Loucy (cell line): Measurements from ENCODE around the gene TMEM95.

Experiments
- H2AFZ ChIP-seq: fragments of 200-600 bp; sonication (generic); 2 replicates; pipeline ENCODE4 v1.6.0; 2016; ENCODE audit warnings: antibody characterized with exemption, mild to moderate bottlenecking, low read length, moderate library complexity
- H3F3A ChIP-seq: fragments of 200-600 bp; 2 replicates; pipeline ENCODE4 v1.6.0; 2016; ENCODE audit warnings: antibody characterized with exemption, low read depth, mild to moderate bottlenecking
- H3K27me3 ChIP-seq: fragments of 200-600 bp; sonication (generic); 2 replicates; pipeline ENCODE4 v1.6.1; 2014; ENCODE audit warnings: low read length, mild to moderate bottlenecking; ENCODE audit not compliant: insufficient read depth, poor library complexity, severe bottlenecking
- H3K36me3 ChIP-seq: fragments of 200-600 bp; sonication (generic); 2 replicates; pipeline ENCODE4 v1.6.1; 2016; ENCODE audit warnings: low read length; ENCODE audit not compliant: insufficient read depth
- H3K4me1 ChIP-seq: fragments of 200-600 bp; sonication (generic); 2 replicates; pipeline ENCODE4 v1.5.1; 2014; ENCODE audit warnings: low read length, mild to moderate bottlenecking; ENCODE audit not compliant: insufficient read depth, poor library complexity, severe bottlenecking
- H3K4me2 ChIP-seq: fragments of 200-600 bp; sonication (generic); 2 replicates; pipeline ENCODE4 v1.6.0; 2014; ENCODE audit warnings: antibody characterized with exemption, low read length, low read depth, mild to moderate bottlenecking; ENCODE audit not compliant: poor library complexity, severe bottlenecking
- H3K4me3 ChIP-seq: fragments of 200-600 bp; sonication (generic); 2 replicates; pipeline ENCODE4 v1.5.1; 2014; ENCODE audit warnings: low read length, mild to moderate bottlenecking, mixed read lengths; ENCODE audit not compliant: poor library complexity, severe bottlenecking
- H3K79me2 ChIP-seq: fragments of 200-600 bp; sonication (generic); 2 replicates; pipeline ENCODE4 v1.6.1; 2014; ENCODE audit warnings: low read length; ENCODE audit not compliant: insufficient read depth
- H3K9ac ChIP-seq: fragments of 200-600 bp; sonication (generic); 2 replicates; pipeline ENCODE4 v1.6.0; 2014; ENCODE audit warnings: mild to moderate bottlenecking, low read depth, low read length, moderate library complexity; ENCODE audit not compliant: poor library complexity, severe bottlenecking
- H3K9me2 ChIP-seq: fragments of 200-600 bp; sonication (generic); replicated peaks from 2 replicates; pipeline ENCODE4 v1.6.1; 2016; ENCODE audit warnings: low read depth, low read length, mixed read lengths
- H3K9me3 ChIP-seq: fragments of 200-600 bp; sonication (generic); 2 replicates; pipeline ENCODE4 v1.6.1; 2014; ENCODE audit warnings: mild to moderate bottlenecking, antibody characterized with exemption, low read length, low read depth; ENCODE audit not compliant: insufficient read depth
- H4K20me1 ChIP-seq: fragments of 200-600 bp; sonication (generic); 2 replicates; pipeline ENCODE4 v1.6.0; 2014; ENCODE audit warnings: antibody characterized with exemption, low read length, mild to moderate bottlenecking; ENCODE audit not compliant: insufficient read depth, poor library complexity, severe bottlenecking
- EZH2phosphoT487 ChIP-seq: fragments of 200-600 bp; IDR thresholded peaks from 2 replicates; pipeline ENCODE4 v1.6.1; 2018; ENCODE audit warnings: antibody characterized with exemption, mild to moderate bottlenecking, moderate library complexity, borderline replicate concordance
- TF ChIP-seq, protein P1 (sequence below): fragments of 200-600 bp; sonication (generic); conservative IDR thresholded peaks from 2 replicates; pipeline ENCODE4 v1.5.1; 2014; ENCODE audit warnings: mild to moderate bottlenecking, antibody characterized with exemption, low read length

TMEM95 gene

DNA sequence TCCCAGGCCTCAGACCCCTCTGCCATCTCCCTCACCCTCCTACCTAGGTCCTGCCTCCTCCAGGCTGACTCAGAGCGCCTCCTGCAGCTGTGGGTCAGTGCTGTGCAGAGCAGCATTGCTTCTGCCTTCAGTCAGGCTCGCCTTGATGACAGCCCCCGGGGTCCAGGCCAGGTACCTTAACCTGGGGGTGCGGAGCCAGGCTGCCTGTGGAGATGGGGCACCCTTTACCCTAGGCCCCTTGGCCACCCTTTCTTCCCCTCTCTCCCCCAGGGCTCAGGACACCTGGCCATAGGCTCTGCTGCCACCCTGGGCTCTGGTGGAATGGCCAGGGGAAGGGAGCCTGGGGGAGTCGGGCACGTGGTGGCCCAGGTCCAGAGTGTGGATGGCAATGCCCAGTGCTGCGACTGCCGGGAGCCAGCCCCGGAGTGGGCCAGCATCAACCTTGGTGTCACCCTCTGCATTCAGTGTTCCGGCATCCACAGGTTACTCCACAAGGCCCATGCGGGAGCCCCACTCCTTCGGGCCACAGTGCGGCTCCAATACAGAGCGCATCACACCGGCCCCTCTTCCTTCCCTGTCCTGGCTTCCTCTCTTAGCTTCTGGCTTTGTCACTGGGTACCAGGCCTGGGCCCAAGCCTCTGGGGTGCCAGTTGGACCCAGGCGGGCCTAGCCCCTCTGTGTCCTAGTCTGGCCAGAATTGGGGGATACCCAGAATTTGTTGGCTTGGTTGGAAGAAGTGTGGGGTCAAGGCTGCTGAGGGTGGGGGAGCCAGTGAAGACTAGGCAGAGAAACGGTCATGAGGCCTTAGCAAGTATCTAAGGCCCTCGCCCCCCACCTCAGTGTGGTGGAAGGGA lies 8.0 kb upstream of the TMEM95 start:
- H3K4me1 ChIP-seq, result no peaks in the 10 kb centered on the region
- TF ChIP-seq EZH2phosphoT487, result no peak
- TF ChIP-seq, protein P1, sequence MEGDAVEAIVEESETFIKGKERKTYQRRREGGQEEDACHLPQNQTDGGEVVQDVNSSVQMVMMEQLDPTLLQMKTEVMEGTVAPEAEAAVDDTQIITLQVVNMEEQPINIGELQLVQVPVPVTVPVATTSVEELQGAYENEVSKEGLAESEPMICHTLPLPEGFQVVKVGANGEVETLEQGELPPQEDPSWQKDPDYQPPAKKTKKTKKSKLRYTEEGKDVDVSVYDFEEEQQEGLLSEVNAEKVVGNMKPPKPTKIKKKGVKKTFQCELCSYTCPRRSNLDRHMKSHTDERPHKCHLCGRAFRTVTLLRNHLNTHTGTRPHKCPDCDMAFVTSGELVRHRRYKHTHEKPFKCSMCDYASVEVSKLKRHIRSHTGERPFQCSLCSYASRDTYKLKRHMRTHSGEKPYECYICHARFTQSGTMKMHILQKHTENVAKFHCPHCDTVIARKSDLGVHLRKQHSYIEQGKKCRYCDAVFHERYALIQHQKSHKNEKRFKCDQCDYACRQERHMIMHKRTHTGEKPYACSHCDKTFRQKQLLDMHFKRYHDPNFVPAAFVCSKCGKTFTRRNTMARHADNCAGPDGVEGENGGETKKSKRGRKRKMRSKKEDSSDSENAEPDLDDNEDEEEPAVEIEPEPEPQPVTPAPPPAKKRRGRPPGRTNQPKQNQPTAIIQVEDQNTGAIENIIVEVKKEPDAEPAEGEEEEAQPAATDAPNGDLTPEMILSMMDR, result no peak
- H3K4me3 ChIP-seq, result no peak overlapping the region
- H3K79me2 ChIP-seq, result peaks cover 3% of the 10 kb centered on the region; the same call in 1 of the 2 replicates
- H3F3A ChIP-seq, result no peaks in the 10 kb centered on the region
- H3K4me2 ChIP-seq, result no peak overlapping the region
- H3K9me3 ChIP-seq, result no peaks in the 10 kb centered on the region
- H4K20me1 ChIP-seq, result peaks cover 17% of the 10 kb centered on the region
- no peak overlapping the region for H3K9ac ChIP-seq
- H3K9me2 ChIP-seq, result no peaks in the 10 kb centered on the region
- H2AFZ ChIP-seq, result no peak overlapping the region
- H3K36me3 ChIP-seq, result peaks cover 34% of the 10 kb centered on the region; the same call in 1 of the 2 replicates
- H3K27me3 ChIP-seq, result no peaks in the 10 kb centered on the region

DNA sequence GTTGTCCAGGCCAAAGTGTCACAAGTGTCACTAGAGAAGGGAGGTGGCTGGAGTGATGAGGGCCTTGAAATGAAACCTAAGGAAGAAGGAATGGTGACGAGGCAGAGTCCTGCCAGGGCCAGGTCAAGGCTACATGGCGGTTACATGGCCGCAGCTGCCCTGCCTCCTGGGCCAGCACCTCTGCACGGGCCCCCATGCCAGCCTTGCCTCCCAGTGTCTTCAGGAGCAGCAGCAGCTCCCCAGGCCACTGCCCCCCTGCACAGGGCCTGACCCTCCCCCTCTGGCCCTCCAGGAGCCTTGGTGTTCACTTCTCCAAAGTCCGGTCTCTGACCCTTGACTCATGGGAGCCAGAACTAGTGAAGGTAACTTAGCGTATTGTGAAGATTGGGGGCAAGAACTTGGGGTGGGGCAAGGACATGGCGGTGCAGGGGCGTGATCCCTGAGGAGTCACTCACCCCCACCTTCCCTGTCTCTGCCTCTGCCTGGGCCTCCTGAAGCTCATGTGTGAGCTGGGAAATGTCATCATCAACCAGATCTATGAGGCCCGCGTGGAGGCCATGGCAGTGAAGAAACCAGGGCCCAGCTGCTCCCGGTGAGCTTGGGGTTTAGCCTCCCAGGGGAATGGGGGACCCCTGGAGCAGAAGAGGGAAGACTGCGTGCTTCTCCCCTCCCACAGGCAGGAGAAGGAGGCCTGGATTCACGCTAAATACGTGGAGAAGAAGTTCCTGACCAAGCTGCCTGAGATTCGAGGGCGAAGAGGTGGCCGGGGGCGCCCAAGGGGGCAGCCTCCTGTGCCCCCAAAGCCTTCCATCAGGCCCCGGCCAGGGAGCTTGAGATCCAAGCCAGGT lies 7.1 kb upstream of the TMEM95 start:
- TF ChIP-seq EZH2phosphoT487, result no peak
- TF ChIP-seq, protein P1, result no peak
- Histone ChIP-seq H2AFZ (no peak overlapping the region), H3K27me3 (no peaks in the 10 kb centered on the region), H3K36me3 (peaks cover 33% of the 10 kb centered on the region; the same call in 1 of the 2 replicates), H3K9me3 (no peaks in the 10 kb centered on the region), H3K9me2 (no peaks in the 10 kb centered on the region), H3K4me1 (no peaks in the 10 kb centered on the region), H3K4me2 (no peak overlapping the region), H4K20me1 (peaks cover 17% of the 10 kb centered on the region), H3F3A (no peaks in the 10 kb centered on the region), H3K79me2 (no peaks in the 10 kb centered on the region), H3K9ac (no peak overlapping the region), H3K4me3 (no peak overlapping the region)

DNA sequence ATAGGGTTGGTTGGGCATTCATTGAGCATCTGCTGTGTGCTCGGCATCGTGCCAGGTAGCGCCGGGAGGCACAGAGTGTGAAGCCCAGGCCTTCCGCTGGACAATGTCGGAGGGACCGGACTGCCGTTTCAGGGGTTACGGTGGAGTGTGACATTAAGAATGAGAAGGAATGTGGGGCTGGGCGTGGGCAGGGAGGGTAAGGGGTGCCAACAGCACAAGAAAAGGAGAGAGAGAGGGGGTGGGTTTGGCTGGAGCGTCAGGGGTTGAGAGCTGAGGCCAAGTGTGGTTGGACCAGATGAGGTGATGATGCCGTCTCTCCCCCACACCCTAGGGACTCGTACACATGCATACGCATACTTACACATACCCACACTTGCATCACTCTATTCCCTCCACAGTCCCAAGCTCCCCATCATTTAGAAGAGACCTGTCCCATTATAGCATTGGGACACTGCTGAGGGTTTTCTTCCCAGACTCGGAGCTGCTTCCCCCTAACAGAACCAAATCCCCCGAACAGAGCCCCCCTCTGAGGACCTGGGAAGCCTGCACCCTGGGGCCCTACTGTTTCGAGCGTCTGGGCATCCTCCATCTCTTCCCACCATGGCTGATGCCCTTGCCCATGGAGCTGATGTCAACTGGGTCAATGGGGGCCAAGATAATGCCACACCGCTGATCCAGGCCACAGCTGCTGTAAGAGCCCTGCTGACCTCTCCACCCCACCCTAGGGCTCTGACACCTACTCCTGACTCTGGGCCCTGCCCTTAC lies 6.3 kb upstream of the TMEM95 start:
- TF ChIP-seq, protein P1, result no peak
- no peak for TF ChIP-seq EZH2phosphoT487

More for the DNA sequence above, 6.3 kb upstream of the TMEM95 start:
- Histone ChIP-seq H3K79me2 (no peaks in the 10 kb centered on the region), H2AFZ (no peak overlapping the region), H3K4me2 (no peak overlapping the region), H4K20me1 (peaks cover 17% of the 10 kb centered on the region), H3K9me2 (no peaks in the 10 kb centered on the region), H3K9me3 (no peaks in the 10 kb centered on the region), H3K36me3 (peaks cover 29% of the 10 kb centered on the region; the same call in 1 of the 2 replicates), H3K9ac (no peak overlapping the region), H3K4me1 (no peaks in the 10 kb centered on the region), H3K4me3 (no peak overlapping the region), H3F3A (no peaks in the 10 kb centered on the region), H3K27me3 (no peaks in the 10 kb centered on the region)
